ENCODE data around the gene DYSF. TPM values are rescaled to one million over a fixed set of nuclear protein-coding genes. Genes with fewer than 3 reads are reported as not detected.

Gene DYSF
- total RNA-seq, 1 donor from 2014 or later: 11.1 TPM

- H3K36me3 Mint-ChIP-seq (ENCODE audit: unreplicated experiment): no peaks in the 10 kb centered on the region
- DNase-seq: no peak
- no peaks in the 10 kb centered on the region for H3K4me1 Mint-ChIP-seq (ENCODE audit: low read depth, unreplicated experiment)
- TF ChIP-seq, protein P1, sequence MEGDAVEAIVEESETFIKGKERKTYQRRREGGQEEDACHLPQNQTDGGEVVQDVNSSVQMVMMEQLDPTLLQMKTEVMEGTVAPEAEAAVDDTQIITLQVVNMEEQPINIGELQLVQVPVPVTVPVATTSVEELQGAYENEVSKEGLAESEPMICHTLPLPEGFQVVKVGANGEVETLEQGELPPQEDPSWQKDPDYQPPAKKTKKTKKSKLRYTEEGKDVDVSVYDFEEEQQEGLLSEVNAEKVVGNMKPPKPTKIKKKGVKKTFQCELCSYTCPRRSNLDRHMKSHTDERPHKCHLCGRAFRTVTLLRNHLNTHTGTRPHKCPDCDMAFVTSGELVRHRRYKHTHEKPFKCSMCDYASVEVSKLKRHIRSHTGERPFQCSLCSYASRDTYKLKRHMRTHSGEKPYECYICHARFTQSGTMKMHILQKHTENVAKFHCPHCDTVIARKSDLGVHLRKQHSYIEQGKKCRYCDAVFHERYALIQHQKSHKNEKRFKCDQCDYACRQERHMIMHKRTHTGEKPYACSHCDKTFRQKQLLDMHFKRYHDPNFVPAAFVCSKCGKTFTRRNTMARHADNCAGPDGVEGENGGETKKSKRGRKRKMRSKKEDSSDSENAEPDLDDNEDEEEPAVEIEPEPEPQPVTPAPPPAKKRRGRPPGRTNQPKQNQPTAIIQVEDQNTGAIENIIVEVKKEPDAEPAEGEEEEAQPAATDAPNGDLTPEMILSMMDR (IDR thresholded peaks at IDR 0.05; ENCODE audit: partially characterized antibody, unreplicated experiment): no peak
- no peaks in the 10 kb centered on the region for H3K27me3 Mint-ChIP-seq (ENCODE audit: unreplicated experiment)
- H3K27ac Mint-ChIP-seq (ENCODE audit: unreplicated experiment): no peak overlapping the region
- no peaks in the 10 kb centered on the region for H3K9me3 Mint-ChIP-seq (ENCODE audit: unreplicated experiment)
- no peak overlapping the region for H3K4me3 Mint-ChIP-seq (ENCODE audit: unreplicated experiment)
These were observed 268.9 kb downstream of the DYSF start for GRCh38 chr2:71722286-71722685.

DNA sequence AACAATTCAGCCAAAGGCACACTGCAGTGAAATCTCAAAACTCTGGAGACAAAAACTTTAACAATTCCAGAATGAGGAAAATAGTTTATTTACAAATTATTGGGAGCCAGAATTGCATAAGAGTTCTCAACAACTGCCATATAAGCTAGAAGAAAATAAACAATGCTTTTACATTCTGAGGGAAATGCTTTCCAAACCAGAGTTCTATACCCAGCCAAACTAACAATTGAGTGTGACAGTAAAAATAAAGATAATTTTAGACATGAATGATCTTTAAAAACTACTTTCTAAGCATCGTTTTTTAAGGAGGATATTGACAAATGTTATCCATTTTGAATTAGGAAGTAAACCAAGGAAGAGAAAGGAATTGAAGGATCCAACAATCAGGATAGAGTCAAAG is 271.4 kb downstream of the DYSF start:
- Mint-ChIP-seq H3K27ac (ENCODE audit: unreplicated experiment) (no peak overlapping the region), H3K9me3 (ENCODE audit: unreplicated experiment) (no peaks in the 10 kb centered on the region), H3K4me1 (ENCODE audit: low read depth, unreplicated experiment) (no peaks in the 10 kb centered on the region), H3K36me3 (ENCODE audit: unreplicated experiment) (no peaks in the 10 kb centered on the region), H3K27me3 (ENCODE audit: unreplicated experiment) (no peaks in the 10 kb centered on the region), H3K4me3 (ENCODE audit: unreplicated experiment) (no peak overlapping the region)
- DNase-seq: no peak
- TF ChIP-seq, protein P1 (IDR thresholded peaks at IDR 0.05; ENCODE audit: partially characterized antibody, unreplicated experiment): no peak

- Mint-ChIP-seq H3K27me3 (ENCODE audit: unreplicated experiment) (no peaks in the 10 kb centered on the region), H3K9me3 (ENCODE audit: unreplicated experiment) (no peaks in the 10 kb centered on the region), H3K4me3 (ENCODE audit: unreplicated experiment) (no peak overlapping the region), H3K27ac (ENCODE audit: unreplicated experiment) (no peak overlapping the region), H3K4me1 (ENCODE audit: low read depth, unreplicated experiment) (no peaks in the 10 kb centered on the region), H3K36me3 (ENCODE audit: unreplicated experiment) (no peaks in the 10 kb centered on the region)
- DNase-seq: no peak
- TF ChIP-seq, protein P1 (IDR thresholded peaks at IDR 0.05; ENCODE audit: partially characterized antibody, unreplicated experiment): no peak
These were observed 272.5 kb downstream of the DYSF start for GRCh38 chr2:71725836-71726235.

GRCh38 chr2:71727562-71727961 is 274.2 kb downstream of the DYSF start:
- H3K27me3 Mint-ChIP-seq (ENCODE audit: unreplicated experiment): peaks cover 6% of the 10 kb centered on the region
- H3K27ac Mint-ChIP-seq (ENCODE audit: unreplicated experiment): no peak overlapping the region
- H3K4me3 Mint-ChIP-seq (ENCODE audit: unreplicated experiment): no peak overlapping the region
- DNase-seq: no peak
- TF ChIP-seq, protein P1 (IDR thresholded peaks at IDR 0.05; ENCODE audit: partially characterized antibody, unreplicated experiment): no peak
- peaks cover 5% of the 10 kb centered on the region for H3K9me3 Mint-ChIP-seq (ENCODE audit: unreplicated experiment)
- no peaks in the 10 kb centered on the region for H3K4me1 Mint-ChIP-seq (ENCODE audit: low read depth, unreplicated experiment)
- H3K36me3 Mint-ChIP-seq (ENCODE audit: unreplicated experiment): peaks cover 2% of the 10 kb centered on the region

- H3K9me3 Mint-ChIP-seq (ENCODE audit: unreplicated experiment): peaks cover 5% of the 10 kb centered on the region
- H3K4me3 Mint-ChIP-seq (ENCODE audit: unreplicated experiment): no peak overlapping the region
- TF ChIP-seq, protein P1 (IDR thresholded peaks at IDR 0.05; ENCODE audit: partially characterized antibody, unreplicated experiment): no peak
- no peaks in the 10 kb centered on the region for H3K4me1 Mint-ChIP-seq (ENCODE audit: low read depth, unreplicated experiment)
- DNase-seq: no peak
- H3K36me3 Mint-ChIP-seq (ENCODE audit: unreplicated experiment): peaks cover 6% of the 10 kb centered on the region
- H3K27ac Mint-ChIP-seq (ENCODE audit: unreplicated experiment): no peak overlapping the region
- H3K27me3 Mint-ChIP-seq (ENCODE audit: unreplicated experiment): peaks cover 6% of the 10 kb centered on the region
These were observed 274.7 kb downstream of the DYSF start for GRCh38 chr2:71728036-71728435.
